GM23338 (cell line): ENCODE measurements around the gene AKNAD1. TPM values are rescaled to one million over a fixed set of nuclear protein-coding genes. Genes with fewer than 3 reads are reported as not detected.

Experiments used
- ATAC-seq: fragments of 200-7000 bp; cut with Tn5 transposase; 3 replicates; pipeline ENCODE4 v1.9.1; 2020
- DNase-seq: peaks from one replicate; pipeline ENCODE4 v3.0.0-alpha.2; 2015; ENCODE audit warnings: low spot score
- H2AFZ ChIP-seq: fragments of 200-600 bp; sonication (generic); 2 replicates; pipeline ENCODE4 v1.8.0; 2016; ENCODE audit warnings: antibody characterized with exemption, mild to moderate bottlenecking, moderate library complexity
- H3F3A ChIP-seq: fragments of 200-600 bp; sonication (generic); replicated peaks from 2 replicates; pipeline ENCODE4 v1.8.0; 2017; ENCODE audit warnings: antibody characterized with exemption, mixed run types, low read depth
- H3K27ac ChIP-seq: fragments of 200-600 bp; sonication (generic); 2 replicates; pipeline ENCODE4 v1.6.1; 2016; ENCODE audit warnings: low read depth
- H3K27me3 ChIP-seq: fragments of 200-600 bp; sonication (generic); 2 replicates; pipeline ENCODE4 v1.8.0; 2016; ENCODE audit warnings: mild to moderate bottlenecking, mixed run types, moderate library complexity; ENCODE audit not compliant: insufficient read depth
- H3K36me3 ChIP-seq: fragments of 200-600 bp; sonication (generic); 2 replicates; pipeline ENCODE4 v1.8.0; 2016; ENCODE audit warnings: mild to moderate bottlenecking; ENCODE audit not compliant: insufficient read depth
- H3K4me1 ChIP-seq: fragments of 200-600 bp; sonication (generic); 2 replicates; pipeline ENCODE4 v1.8.0; 2016; ENCODE audit warnings: mild to moderate bottlenecking, moderate library complexity; ENCODE audit not compliant: insufficient read depth
- H3K4me2 ChIP-seq: fragments of 200-600 bp; sonication (generic); 2 replicates; pipeline ENCODE4 v1.7.1; 2017; ENCODE audit warnings: mixed run types
- H3K4me3 ChIP-seq: fragments of 200-600 bp; sonication (generic); 2 replicates; pipeline ENCODE4 v1.6.1; 2016; ENCODE audit warnings: mixed run types
- H3K79me2 ChIP-seq: fragments of 200-600 bp; sonication (generic); replicated peaks from 2 replicates; pipeline ENCODE4 v1.8.0; 2017; ENCODE audit warnings: mild to moderate bottlenecking; ENCODE audit not compliant: insufficient read depth
- H3K9me2 ChIP-seq: fragments of 200-600 bp; sonication (generic); 2 replicates; pipeline ENCODE4 v1.8.0; 2017; ENCODE audit not compliant: insufficient read depth
- H4K20me1 ChIP-seq: fragments of 200-600 bp; sonication (generic); replicated peaks from 2 replicates; pipeline ENCODE4 v1.8.0; 2017; ENCODE audit warnings: mild to moderate bottlenecking; ENCODE audit not compliant: insufficient read depth
- H3K27ac Mint-ChIP-seq: 2 replicates; pipeline ENCODE4 v1.8.0; 2020; ENCODE audit warnings: inconsistent platforms, mild to moderate bottlenecking, moderate library complexity, mixed read lengths
- H3K27me3 Mint-ChIP-seq: 3 replicates; pipeline ENCODE4 v1.8.0; 2022; ENCODE audit warnings: low read depth, mild to moderate bottlenecking, moderate library complexity, mixed read lengths, inconsistent platforms; ENCODE audit not compliant: insufficient read depth, poor library complexity
- H3K36me3 Mint-ChIP-seq: 3 replicates; pipeline ENCODE4 v1.8.0; 2021; ENCODE audit warnings: low read depth, mild to moderate bottlenecking, inconsistent platforms, moderate library complexity, mixed read lengths
- H3K4me1 Mint-ChIP-seq: 3 replicates; pipeline ENCODE4 v1.8.0; 2020; ENCODE audit warnings: mild to moderate bottlenecking, inconsistent platforms, mixed read lengths
- H3K4me3 Mint-ChIP-seq: 3 replicates; pipeline ENCODE4 v1.8.0; 2021; ENCODE audit warnings: moderate library complexity, mild to moderate bottlenecking, inconsistent platforms, mixed read lengths
- H3K9me3 Mint-ChIP-seq: 3 replicates; pipeline ENCODE4 v1.8.0; 2020; ENCODE audit warnings: moderate library complexity, mild to moderate bottlenecking, inconsistent platforms, mixed read lengths
- CREB1 ChIP-seq: fragments of 250-450 bp; sonication (Bioruptor Pico); IDR thresholded peaks from 2 replicates; pipeline ENCODE4 v1.5.0; 2020; ENCODE audit warnings: low read depth, mild to moderate bottlenecking, moderate library complexity
- EZH2 ChIP-seq: fragments of 200-600 bp; sonication (generic); IDR thresholded peaks from one replicate; pipeline ENCODE4 v1.8.0; 2017; ENCODE audit warnings: antibody characterized with exemption, mild to moderate bottlenecking, low read depth; ENCODE audit not compliant: unreplicated experiment
- EZH2phosphoT487 ChIP-seq: fragments of 200-600 bp; sonication (generic); IDR thresholded peaks from one replicate; pipeline ENCODE4 v1.8.1; 2018; ENCODE audit warnings: antibody characterized with exemption; ENCODE audit not compliant: unreplicated experiment
- JUNB ChIP-seq: IDR thresholded peaks from one replicate; pipeline ENCODE4 v1.6.1; 2016; ENCODE audit warnings: antibody characterized with exemption; ENCODE audit not compliant: unreplicated experiment
- NANOG ChIP-seq: IDR thresholded peaks from 2 replicates; pipeline ENCODE4 v1.6.1; 2016; ENCODE audit warnings: antibody characterized with exemption, borderline replicate concordance
- POLR2AphosphoS5 ChIP-seq: IDR thresholded peaks from 2 replicates; pipeline ENCODE4 v1.6.1; 2016; ENCODE audit warnings: antibody characterized with exemption, low read depth
- STAT1 ChIP-seq: IDR thresholded peaks from one replicate; pipeline ENCODE4 v1.6.1; 2016; ENCODE audit warnings: antibody characterized with exemption; ENCODE audit not compliant: unreplicated experiment
- ZNF114 ChIP-seq: fragments of 250-450 bp; sonication (Bioruptor Pico); IDR thresholded peaks from 2 replicates; pipeline ENCODE4 v1.5.0; 2020; ENCODE audit warnings: mild to moderate bottlenecking, moderate library complexity
- ZNF331 ChIP-seq: fragments of 250-450 bp; sonication (Bioruptor Pico); IDR thresholded peaks from 2 replicates; pipeline ENCODE4 v1.5.0; 2020; ENCODE audit warnings: low read depth, mild to moderate bottlenecking, moderate library complexity
- polyA plus RNA-seq: library from polyadenylated mRNA; unstranded; fragments of >200 nt; fragmentation: Nextera tagmentation; extraction: Ambion mirVana; gene quantifications from 2 replicates; pipeline ENCODE4 v1.2.1, GENCODE V29; 2016
- total RNA-seq: library from RNA; depleted of rRNA; stranded (reverse); fragments of >200 nt; shearing (Covaris generic); gene quantifications from 2 replicates; pipeline ENCODE4 v1.2.3, GENCODE V29; 2014
- TF ChIP-seq, protein P1 (sequence below), 2 experiments: fragments of 200-600 bp in 1 of 2; sonication (generic) in 1 of 2; conservative IDR thresholded peaks; 2 replicates each; pipeline versions ENCODE4 v1.5.1 to v1.6.1; 2016 to 2017; ENCODE audit warnings: antibody characterized with exemption in 2 of 2, low read depth in 2 of 2, mild to moderate bottlenecking in 2 of 2, moderate library complexity in 1 of 2
- TF ChIP-seq, protein P2 (sequence below): IDR thresholded peaks from one replicate; pipeline ENCODE4 v1.6.1; 2018; ENCODE audit warnings: antibody characterized with exemption; ENCODE audit not compliant: unreplicated experiment
- TF ChIP-seq, protein P3 (sequence below): IDR thresholded peaks from 2 replicates; pipeline ENCODE4 v1.6.1; 2016; ENCODE audit warnings: antibody characterized with exemption
- TF ChIP-seq, protein P4 (sequence below): fragments of 250-450 bp; sonication (Bioruptor Pico); IDR thresholded peaks from 2 replicates; pipeline ENCODE4 v1.5.0; 2020; ENCODE audit warnings: mild to moderate bottlenecking, moderate library complexity

AKNAD1 gene
- total and polyA plus RNA-seq, 2 experiments from 2014 or later: not detected

DNA sequence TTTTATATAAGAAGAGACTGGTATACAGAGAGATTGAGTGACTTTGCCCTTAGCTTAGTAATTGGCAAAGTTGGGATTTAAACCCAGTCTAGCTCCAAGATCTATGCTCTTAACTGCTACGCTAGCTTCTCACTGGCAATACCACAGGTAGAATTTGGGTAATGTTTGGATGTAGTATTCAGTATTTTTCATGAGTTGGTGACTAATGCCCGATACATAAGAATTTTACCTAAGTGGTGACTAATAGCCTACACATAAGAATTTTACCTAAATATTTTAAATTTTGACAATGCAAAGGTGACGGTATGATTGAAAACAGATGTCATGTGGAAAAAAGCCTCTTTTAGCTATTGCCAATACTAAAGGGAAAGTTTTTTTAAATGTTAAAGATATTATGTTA is 44.2 kb upstream of the AKNAD1 start:
- Mint-ChIP-seq H3K36me3 (no peaks in the 10 kb centered on the region; the same call in 2 of the 3 replicates), H3K27me3 (no peaks in the 10 kb centered on the region), H3K4me1 (peaks cover 4% of the 10 kb centered on the region), H3K9me3 (no peaks in the 10 kb centered on the region), H3K4me3 (no peak overlapping the region), H3K27ac (no peak overlapping the region)
- Histone ChIP-seq H2AFZ (no peak overlapping the region), H3K4me3 (no peak overlapping the region), H3F3A (no peaks in the 10 kb centered on the region), H3K4me2 (no peak overlapping the region), H3K27me3 (no peaks in the 10 kb centered on the region), H3K79me2 (no peaks in the 10 kb centered on the region), H4K20me1 (no peaks in the 10 kb centered on the region), H3K27ac (no peak overlapping the region), H3K9me2 (no peaks in the 10 kb centered on the region), H3K4me1 (no peaks in the 10 kb centered on the region), H3K36me3 (no peaks in the 10 kb centered on the region)
- ATAC-seq (no peak), DNase-seq (no peak)
- TF ChIP-seq CREB1 (CRISPR knock-in tag): no peak
- no peak for TF ChIP-seq JUNB
- no peak for TF ChIP-seq NANOG
- TF ChIP-seq, protein P1, sequence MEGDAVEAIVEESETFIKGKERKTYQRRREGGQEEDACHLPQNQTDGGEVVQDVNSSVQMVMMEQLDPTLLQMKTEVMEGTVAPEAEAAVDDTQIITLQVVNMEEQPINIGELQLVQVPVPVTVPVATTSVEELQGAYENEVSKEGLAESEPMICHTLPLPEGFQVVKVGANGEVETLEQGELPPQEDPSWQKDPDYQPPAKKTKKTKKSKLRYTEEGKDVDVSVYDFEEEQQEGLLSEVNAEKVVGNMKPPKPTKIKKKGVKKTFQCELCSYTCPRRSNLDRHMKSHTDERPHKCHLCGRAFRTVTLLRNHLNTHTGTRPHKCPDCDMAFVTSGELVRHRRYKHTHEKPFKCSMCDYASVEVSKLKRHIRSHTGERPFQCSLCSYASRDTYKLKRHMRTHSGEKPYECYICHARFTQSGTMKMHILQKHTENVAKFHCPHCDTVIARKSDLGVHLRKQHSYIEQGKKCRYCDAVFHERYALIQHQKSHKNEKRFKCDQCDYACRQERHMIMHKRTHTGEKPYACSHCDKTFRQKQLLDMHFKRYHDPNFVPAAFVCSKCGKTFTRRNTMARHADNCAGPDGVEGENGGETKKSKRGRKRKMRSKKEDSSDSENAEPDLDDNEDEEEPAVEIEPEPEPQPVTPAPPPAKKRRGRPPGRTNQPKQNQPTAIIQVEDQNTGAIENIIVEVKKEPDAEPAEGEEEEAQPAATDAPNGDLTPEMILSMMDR (conservative IDR thresholded peaks at IDR 0.05; ENCODE audit: low read depth in 2 of 2): no peak
- TF ChIP-seq EZH2phosphoT487: no peak
- no peak for TF ChIP-seq ZNF114 (CRISPR knock-in tag)
- TF ChIP-seq, protein P2, sequence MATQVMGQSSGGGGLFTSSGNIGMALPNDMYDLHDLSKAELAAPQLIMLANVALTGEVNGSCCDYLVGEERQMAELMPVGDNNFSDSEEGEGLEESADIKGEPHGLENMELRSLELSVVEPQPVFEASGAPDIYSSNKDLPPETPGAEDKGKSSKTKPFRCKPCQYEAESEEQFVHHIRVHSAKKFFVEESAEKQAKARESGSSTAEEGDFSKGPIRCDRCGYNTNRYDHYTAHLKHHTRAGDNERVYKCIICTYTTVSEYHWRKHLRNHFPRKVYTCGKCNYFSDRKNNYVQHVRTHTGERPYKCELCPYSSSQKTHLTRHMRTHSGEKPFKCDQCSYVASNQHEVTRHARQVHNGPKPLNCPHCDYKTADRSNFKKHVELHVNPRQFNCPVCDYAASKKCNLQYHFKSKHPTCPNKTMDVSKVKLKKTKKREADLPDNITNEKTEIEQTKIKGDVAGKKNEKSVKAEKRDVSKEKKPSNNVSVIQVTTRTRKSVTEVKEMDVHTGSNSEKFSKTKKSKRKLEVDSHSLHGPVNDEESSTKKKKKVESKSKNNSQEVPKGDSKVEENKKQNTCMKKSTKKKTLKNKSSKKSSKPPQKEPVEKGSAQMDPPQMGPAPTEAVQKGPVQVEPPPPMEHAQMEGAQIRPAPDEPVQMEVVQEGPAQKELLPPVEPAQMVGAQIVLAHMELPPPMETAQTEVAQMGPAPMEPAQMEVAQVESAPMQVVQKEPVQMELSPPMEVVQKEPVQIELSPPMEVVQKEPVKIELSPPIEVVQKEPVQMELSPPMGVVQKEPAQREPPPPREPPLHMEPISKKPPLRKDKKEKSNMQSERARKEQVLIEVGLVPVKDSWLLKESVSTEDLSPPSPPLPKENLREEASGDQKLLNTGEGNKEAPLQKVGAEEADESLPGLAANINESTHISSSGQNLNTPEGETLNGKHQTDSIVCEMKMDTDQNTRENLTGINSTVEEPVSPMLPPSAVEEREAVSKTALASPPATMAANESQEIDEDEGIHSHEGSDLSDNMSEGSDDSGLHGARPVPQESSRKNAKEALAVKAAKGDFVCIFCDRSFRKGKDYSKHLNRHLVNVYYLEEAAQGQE: no peak
- TF ChIP-seq, protein P3, sequence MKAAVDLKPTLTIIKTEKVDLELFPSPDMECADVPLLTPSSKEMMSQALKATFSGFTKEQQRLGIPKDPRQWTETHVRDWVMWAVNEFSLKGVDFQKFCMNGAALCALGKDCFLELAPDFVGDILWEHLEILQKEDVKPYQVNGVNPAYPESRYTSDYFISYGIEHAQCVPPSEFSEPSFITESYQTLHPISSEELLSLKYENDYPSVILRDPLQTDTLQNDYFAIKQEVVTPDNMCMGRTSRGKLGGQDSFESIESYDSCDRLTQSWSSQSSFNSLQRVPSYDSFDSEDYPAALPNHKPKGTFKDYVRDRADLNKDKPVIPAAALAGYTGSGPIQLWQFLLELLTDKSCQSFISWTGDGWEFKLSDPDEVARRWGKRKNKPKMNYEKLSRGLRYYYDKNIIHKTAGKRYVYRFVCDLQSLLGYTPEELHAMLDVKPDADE: no peak
- TF ChIP-seq STAT1: no peak
- TF ChIP-seq EZH2: no peak
- no peak for TF ChIP-seq POLR2AphosphoS5
- TF ChIP-seq ZNF331 (CRISPR knock-in tag): no peak
- TF ChIP-seq, protein P4, sequence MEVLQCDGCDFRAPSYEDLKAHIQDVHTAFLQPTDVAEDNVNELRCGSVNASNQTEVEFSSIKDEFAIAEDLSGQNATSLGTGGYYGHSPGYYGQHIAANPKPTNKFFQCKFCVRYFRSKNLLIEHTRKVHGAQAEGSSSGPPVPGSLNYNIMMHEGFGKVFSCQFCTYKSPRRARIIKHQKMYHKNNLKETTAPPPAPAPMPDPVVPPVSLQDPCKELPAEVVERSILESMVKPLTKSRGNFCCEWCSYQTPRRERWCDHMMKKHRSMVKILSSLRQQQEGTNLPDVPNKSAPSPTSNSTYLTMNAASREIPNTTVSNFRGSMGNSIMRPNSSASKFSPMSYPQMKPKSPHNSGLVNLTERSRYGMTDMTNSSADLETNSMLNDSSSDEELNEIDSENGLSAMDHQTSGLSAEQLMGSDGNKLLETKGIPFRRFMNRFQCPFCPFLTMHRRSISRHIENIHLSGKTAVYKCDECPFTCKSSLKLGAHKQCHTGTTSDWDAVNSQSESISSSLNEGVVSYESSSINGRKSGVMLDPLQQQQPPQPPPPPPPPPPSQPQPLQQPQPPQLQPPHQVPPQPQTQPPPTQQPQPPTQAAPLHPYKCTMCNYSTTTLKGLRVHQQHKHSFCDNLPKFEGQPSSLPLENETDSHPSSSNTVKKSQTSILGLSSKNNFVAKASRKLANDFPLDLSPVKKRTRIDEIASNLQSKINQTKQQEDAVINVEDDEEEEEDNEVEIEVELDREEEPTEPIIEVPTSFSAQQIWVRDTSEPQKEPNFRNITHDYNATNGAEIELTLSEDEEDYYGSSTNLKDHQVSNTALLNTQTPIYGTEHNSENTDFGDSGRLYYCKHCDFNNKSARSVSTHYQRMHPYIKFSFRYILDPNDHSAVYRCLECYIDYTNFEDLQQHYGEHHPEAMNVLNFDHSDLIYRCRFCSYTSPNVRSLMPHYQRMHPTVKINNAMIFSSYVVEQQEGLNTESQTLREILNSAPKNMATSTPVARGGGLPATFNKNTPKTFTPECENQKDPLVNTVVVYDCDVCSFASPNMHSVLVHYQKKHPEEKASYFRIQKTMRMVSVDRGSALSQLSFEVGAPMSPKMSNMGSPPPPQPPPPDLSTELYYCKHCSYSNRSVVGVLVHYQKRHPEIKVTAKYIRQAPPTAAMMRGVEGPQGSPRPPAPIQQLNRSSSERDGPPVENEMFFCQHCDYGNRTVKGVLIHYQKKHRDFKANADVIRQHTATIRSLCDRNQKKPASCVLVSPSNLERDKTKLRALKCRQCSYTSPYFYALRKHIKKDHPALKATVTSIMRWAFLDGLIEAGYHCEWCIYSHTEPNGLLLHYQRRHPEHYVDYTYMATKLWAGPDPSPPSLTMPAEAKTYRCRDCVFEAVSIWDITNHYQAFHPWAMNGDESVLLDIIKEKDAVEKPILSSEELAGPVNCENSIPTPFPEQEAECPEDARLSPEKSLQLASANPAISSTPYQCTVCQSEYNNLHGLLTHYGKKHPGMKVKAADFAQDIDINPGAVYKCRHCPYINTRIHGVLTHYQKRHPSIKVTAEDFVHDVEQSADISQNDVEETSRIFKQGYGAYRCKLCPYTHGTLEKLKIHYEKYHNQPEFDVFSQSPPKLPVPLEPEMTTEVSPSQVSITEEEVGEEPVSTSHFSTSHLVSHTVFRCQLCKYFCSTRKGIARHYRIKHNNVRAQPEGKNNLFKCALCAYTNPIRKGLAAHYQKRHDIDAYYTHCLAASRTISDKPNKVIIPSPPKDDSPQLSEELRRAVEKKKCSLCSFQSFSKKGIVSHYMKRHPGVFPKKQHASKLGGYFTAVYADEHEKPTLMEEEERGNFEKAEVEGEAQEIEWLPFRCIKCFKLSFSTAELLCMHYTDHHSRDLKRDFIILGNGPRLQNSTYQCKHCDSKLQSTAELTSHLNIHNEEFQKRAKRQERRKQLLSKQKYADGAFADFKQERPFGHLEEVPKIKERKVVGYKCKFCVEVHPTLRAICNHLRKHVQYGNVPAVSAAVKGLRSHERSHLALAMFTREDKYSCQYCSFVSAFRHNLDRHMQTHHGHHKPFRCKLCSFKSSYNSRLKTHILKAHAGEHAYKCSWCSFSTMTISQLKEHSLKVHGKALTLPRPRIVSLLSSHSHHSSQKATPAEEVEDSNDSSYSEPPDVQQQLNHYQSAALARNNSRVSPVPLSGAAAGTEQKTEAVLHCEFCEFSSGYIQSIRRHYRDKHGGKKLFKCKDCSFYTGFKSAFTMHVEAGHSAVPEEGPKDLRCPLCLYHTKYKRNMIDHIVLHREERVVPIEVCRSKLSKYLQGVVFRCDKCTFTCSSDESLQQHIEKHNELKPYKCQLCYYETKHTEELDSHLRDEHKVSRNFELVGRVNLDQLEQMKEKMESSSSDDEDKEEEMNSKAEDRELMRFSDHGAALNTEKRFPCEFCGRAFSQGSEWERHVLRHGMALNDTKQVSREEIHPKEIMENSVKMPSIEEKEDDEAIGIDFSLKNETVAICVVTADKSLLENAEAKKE (CRISPR knock-in tag): no peak
